Chondrocyte (in vitro differentiated cells): Measurements from ENCODE around the gene NOM1. TPM values are rescaled to one million over a fixed set of nuclear protein-coding genes. Genes with fewer than 3 reads are reported as not detected.

Source experiments
- DNase-seq: peaks from one replicate; pipeline ENCODE4 v3.0.0; 2021; ENCODE audit warnings: mixed read lengths, low spot score
- H3K27ac Mint-ChIP-seq: one replicate; pipeline ENCODE4 v1.8.0; 2021; ENCODE audit warnings: mild to moderate bottlenecking, moderate library complexity, mixed read lengths; ENCODE audit not compliant: unreplicated experiment
- H3K27me3 Mint-ChIP-seq: 2 replicates; pipeline ENCODE4 v1.8.0; 2021; ENCODE audit warnings: low read depth, mixed read lengths
- H3K36me3 Mint-ChIP-seq: 2 replicates; pipeline ENCODE4 v1.8.0; 2021; ENCODE audit warnings: low read depth, mixed read lengths
- H3K4me1 Mint-ChIP-seq: 2 replicates; pipeline ENCODE4 v1.8.0; 2021; ENCODE audit warnings: low read depth, mild to moderate bottlenecking, mixed read lengths
- H3K4me3 Mint-ChIP-seq: one replicate; pipeline ENCODE4 v1.8.0; 2021; ENCODE audit warnings: mild to moderate bottlenecking, moderate library complexity, mixed read lengths; ENCODE audit not compliant: unreplicated experiment
- H3K9me3 Mint-ChIP-seq: 2 replicates; pipeline ENCODE4 v1.8.0; 2021; ENCODE audit warnings: low read depth, mixed read lengths
- total RNA-seq: library from RNA; stranded (reverse); gene quantifications from 3 replicates; pipeline ENCODE4 v1.2.1, GENCODE V29; 2021
- TF ChIP-seq, protein P1 (sequence below): fragments of 200-600 bp; sonication (generic); IDR thresholded peaks from 2 replicates; pipeline ENCODE4 v1.5.0; 2021; ENCODE audit warnings: antibody characterized with exemption, mild to moderate bottlenecking, moderate library complexity

Gene NOM1
- total RNA-seq, 1 donor from 2014 or later, result 16.9 TPM

DNA sequence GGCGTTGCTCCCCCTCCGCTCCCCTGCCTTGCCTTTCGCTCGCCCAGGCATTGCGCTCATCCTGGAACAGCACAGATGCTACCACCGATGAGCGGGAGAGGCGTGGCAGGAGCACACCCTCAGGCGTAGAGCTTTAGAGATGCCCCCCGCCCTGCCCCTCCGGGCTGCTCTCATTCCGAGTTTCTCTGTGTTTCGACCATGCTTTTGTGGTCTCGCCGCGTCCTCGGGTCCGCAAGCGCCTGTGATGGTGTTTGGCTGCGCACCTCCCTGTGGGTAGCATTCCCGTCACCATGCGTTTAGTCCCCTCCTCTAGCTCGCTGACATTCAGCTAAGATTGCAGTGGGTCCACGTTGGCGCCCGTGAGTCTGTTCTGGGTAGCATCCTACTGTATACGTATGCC, 18.7 kb downstream of the NOM1 start:
- Mint-ChIP-seq H3K4me1 (no peaks in the 10 kb centered on the region), H3K4me3 (no peak overlapping the region), H3K27me3 (no peaks in the 10 kb centered on the region), H3K9me3 (no peaks in the 10 kb centered on the region), H3K27ac (no peak overlapping the region), H3K36me3 (peaks cover 14% of the 10 kb centered on the region)
- TF ChIP-seq, protein P1, sequence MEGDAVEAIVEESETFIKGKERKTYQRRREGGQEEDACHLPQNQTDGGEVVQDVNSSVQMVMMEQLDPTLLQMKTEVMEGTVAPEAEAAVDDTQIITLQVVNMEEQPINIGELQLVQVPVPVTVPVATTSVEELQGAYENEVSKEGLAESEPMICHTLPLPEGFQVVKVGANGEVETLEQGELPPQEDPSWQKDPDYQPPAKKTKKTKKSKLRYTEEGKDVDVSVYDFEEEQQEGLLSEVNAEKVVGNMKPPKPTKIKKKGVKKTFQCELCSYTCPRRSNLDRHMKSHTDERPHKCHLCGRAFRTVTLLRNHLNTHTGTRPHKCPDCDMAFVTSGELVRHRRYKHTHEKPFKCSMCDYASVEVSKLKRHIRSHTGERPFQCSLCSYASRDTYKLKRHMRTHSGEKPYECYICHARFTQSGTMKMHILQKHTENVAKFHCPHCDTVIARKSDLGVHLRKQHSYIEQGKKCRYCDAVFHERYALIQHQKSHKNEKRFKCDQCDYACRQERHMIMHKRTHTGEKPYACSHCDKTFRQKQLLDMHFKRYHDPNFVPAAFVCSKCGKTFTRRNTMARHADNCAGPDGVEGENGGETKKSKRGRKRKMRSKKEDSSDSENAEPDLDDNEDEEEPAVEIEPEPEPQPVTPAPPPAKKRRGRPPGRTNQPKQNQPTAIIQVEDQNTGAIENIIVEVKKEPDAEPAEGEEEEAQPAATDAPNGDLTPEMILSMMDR, result no peak
- DNase-seq, result peak; percentile 79

DNA sequence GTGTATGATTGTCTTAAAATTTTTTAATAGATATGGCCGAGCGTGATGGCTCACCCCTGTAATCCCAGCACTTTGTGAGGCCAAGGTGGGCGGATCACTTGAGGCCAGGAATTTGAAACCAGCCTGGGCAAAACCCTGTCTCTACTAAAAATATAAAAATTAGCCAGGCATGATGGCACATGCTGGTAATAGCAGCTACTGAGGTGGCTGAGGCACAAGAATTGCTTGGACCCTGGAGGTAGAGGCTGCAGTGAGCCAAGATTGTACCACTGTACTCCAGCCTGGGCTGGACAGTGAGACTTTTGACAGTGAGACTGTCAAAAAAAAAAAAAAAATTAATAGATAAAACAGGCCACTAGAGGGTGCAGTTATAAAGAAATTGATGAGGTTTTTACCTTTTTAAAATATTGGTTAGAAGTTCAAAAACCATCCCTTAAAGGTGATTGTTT, 20.5 kb downstream of the NOM1 start:
- H3K4me1 Mint-ChIP-seq, result no peaks in the 10 kb centered on the region
- no peaks in the 10 kb centered on the region for H3K27me3 Mint-ChIP-seq
- TF ChIP-seq, protein P1, result peak; percentile 83
- DNase-seq, result no peak
- H3K36me3 Mint-ChIP-seq, result peaks cover 7% of the 10 kb centered on the region
- no peaks in the 10 kb centered on the region for H3K9me3 Mint-ChIP-seq
- H3K27ac Mint-ChIP-seq, result peak overlapping the region; percentile 27
- no peak overlapping the region for H3K4me3 Mint-ChIP-seq

DNA sequence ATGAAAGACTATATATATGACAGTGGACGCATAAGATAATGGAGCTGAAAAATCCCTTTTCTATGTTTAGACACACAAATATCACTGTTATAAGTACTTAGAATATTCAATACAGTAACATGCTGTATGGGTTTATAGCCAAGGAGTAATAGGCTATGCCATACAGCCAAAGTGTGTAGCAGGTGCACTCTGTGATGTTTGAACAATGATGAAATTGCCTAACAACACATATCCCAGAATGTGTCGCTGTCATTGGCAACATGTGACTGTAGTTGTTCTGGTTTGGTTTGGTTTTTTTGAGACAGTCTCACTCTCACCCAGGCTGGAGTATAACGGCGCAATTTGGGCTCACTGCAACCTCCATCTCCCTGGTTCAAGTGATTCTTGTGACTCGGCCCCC, 26.1 kb downstream of the NOM1 start:
- peaks cover 12% of the 10 kb centered on the region for H3K9me3 Mint-ChIP-seq
- no peak overlapping the region for H3K4me3 Mint-ChIP-seq
- TF ChIP-seq, protein P1, result no peak
- DNase-seq, result no peak
- H3K4me1 Mint-ChIP-seq, result no peaks in the 10 kb centered on the region
- peaks cover 6% of the 10 kb centered on the region for H3K36me3 Mint-ChIP-seq
- no peaks in the 10 kb centered on the region for H3K27me3 Mint-ChIP-seq
- H3K27ac Mint-ChIP-seq, result no peak overlapping the region

DNA sequence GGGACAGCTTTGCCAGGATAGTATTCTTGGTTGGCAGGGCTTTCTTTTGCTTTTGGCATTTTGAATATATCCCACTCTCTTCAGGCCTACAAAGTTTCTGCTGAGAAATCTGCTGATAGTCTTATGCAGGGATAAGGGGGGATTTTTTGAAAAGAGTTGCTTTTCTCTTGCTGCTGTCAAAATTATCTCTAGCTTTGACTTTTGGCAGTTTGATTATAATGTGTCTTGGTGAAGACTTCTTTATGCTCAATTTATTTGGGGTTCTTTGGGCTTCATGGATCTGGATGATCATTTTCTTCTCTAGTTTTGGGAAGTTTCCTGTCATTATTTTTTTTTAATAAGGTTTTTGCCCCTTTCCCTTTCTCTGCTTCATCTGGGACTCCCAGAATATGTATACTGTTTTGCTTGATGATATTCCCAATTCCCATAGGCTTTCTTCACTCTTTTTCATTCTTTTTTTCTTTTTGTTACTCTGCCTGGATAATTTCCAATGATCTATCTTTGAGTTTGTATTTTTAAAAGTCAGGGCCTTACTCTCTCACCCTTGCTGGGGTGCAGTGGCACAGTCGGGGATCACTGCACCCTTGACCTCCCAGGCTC, 29.6 kb downstream of the NOM1 start:
- H3K4me3 Mint-ChIP-seq, result no peak overlapping the region
- H3K4me1 Mint-ChIP-seq, result no peaks in the 10 kb centered on the region
- TF ChIP-seq, protein P1, result no peak
- H3K9me3 Mint-ChIP-seq, result peaks cover 12% of the 10 kb centered on the region
- no peak overlapping the region for H3K27ac Mint-ChIP-seq
- no peaks in the 10 kb centered on the region for H3K27me3 Mint-ChIP-seq
- DNase-seq, result no peak
- H3K36me3 Mint-ChIP-seq, result peaks cover 6% of the 10 kb centered on the region

DNA sequence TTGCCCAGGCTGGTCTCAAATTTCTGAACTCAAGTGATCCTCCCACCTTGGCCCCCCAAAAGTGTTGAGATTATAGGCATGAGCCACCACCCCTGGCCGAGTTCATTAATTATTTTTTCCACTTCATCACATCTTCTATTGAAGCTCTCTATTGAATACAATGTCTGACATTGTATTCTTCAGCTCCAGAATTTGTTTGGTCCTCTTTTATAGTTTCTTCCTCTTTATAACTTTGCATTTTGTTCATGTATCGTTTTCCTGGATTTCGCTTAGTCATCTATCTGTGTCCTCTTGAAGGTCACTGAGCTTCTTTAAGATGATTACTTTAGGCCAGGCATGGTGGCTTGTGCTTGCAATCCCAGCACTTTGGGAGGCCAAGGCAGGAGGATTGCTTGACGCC, 30.2 kb downstream of the NOM1 start:
- H3K4me1 Mint-ChIP-seq, result no peaks in the 10 kb centered on the region
- H3K27ac Mint-ChIP-seq, result no peak overlapping the region

More for the DNA sequence above, 30.2 kb downstream of the NOM1 start:
- TF ChIP-seq, protein P1, result no peak
- Mint-ChIP-seq H3K27me3 (no peaks in the 10 kb centered on the region), H3K9me3 (peaks cover 12% of the 10 kb centered on the region), H3K4me3 (no peak overlapping the region), H3K36me3 (peaks cover 6% of the 10 kb centered on the region)
- DNase-seq, result no peak
